Adipose tissue (tissue), 3 donors: ENCODE results near the gene GPER1. TPM values are rescaled to one million over a fixed set of nuclear protein-coding genes. Genes with fewer than 3 reads are reported as not detected.

Experiments used
- H3K27ac ChIP-seq: one replicate; pipeline ENCODE4 v1.5.1; 2013; ENCODE audit warnings: low read depth, low read length
- WGBS, 3 donors: extraction: QIAGEN DNeasy Blood & Tissue Kit; methylation state at CpG; one replicate each; pipeline ENCODE4 v1.1.7; 2013; 5-methylcytosine and 5-hydroxymethylcytosine counted together
- polyA plus RNA-seq, 3 donors: library from polyadenylated mRNA; stranded (reverse); fragments of 200-250 nt; gene quantifications; one replicate each; pipeline ENCODE4 v1.2.3, GENCODE V29; 2013
- donor health status: healthy with polysubstance abuse.
- donor health status: Bipolar disorder and iron deficiency.
- donor health status: healthy.

GPER1 gene
- polyA plus RNA-seq, 3 donors = 1.5 to 11.1 (median 9.9) TPM

- 44 to 71% (median 52%) methylated on average over 18 to 20 of the region's 20 CpGs for WGBS, 3 donors
- H3K27ac ChIP-seq = no peak overlapping the region
Observed at GRCh38 chr7:1052031-1052818, 35.7 kb upstream of the GPER1 start.

- 55 to 86% (median 63%) methylated on average over 17 of the region's 17 CpGs for WGBS, 3 donors
- H3K27ac ChIP-seq = no peak overlapping the region
Observed at GRCh38 chr7:1053002-1053411, 34.9 kb upstream of the GPER1 start.

GRCh38 chr7:1053816-1054370, 34.0 kb upstream of the GPER1 start:
- H3K27ac ChIP-seq = no peak overlapping the region
- 81 to 88% (median 82%) methylated on average over 17 of the region's 17 CpGs for WGBS, 3 donors

GRCh38 chr7:1054438-1054837, 33.5 kb upstream of the GPER1 start:
- WGBS, 3 donors = 40 to 74% (median 59%) methylated on average over 21 to 25 of the region's 25 CpGs
- no peak overlapping the region for H3K27ac ChIP-seq

- WGBS, 3 donors = 8 to 63% (median 17%) methylated on average over 31 to 32 of the region's 32 CpGs
- no peak overlapping the region for H3K27ac ChIP-seq
Observed at GRCh38 chr7:1054861-1055450, 33.0 kb upstream of the GPER1 start.

- no peak overlapping the region for H3K27ac ChIP-seq
Observed at GRCh38 chr7:1055491-1055955, 32.4 kb upstream of the GPER1 start.

GRCh38 chr7:1055956-1056784, 31.7 kb upstream of the GPER1 start:
- WGBS, 3 donors = 37 to 77% (median 46%) methylated on average over 36 of the region's 36 CpGs
- no peak overlapping the region for H3K27ac ChIP-seq

More at GRCh38 chr7:1055491-1055955, 32.4 kb upstream of the GPER1 start:
- WGBS, 3 donors = 22 to 67% (median 28%) methylated on average over 14 to 15 of the region's 15 CpGs

GRCh38 chr7:1056785-1057410, 31.0 kb upstream of the GPER1 start:
- 77 to 88% (median 84%) methylated on average over 27 of the region's 27 CpGs for WGBS, 3 donors
- H3K27ac ChIP-seq = no peak overlapping the region

GRCh38 chr7:1057416-1058291, 30.3 kb upstream of the GPER1 start:
- WGBS, 3 donors = 93 to 97% (median 96%) methylated on average over 60 to 62 of the region's 62 CpGs
- H3K27ac ChIP-seq = no peak overlapping the region

GRCh38 chr7:1058311-1058710, 29.6 kb upstream of the GPER1 start:
- H3K27ac ChIP-seq = no peak overlapping the region
- 89 to 92% (median 91%) methylated on average over 13 of the region's 13 CpGs for WGBS, 3 donors

GRCh38 chr7:1058821-1059199, 29.1 kb upstream of the GPER1 start:
- no peak overlapping the region for H3K27ac ChIP-seq
- 83 to 84% (median 84%) methylated on average over 10 of the region's 10 CpGs for WGBS, 3 donors

- no peak overlapping the region for H3K27ac ChIP-seq
- WGBS, 3 donors = 39 to 54% (median 46%) methylated on average over 33 to 54 of the region's 55 CpGs
Observed at GRCh38 chr7:1059200-1060091, 28.5 kb upstream of the GPER1 start.

GRCh38 chr7:1060315-1061072, 27.4 kb upstream of the GPER1 start:
- H3K27ac ChIP-seq = no peak overlapping the region
- WGBS, 3 donors = 31 to 43% (median 38%) methylated on average over 35 of the region's 35 CpGs

GRCh38 chr7:1061180-1061579, 26.7 kb upstream of the GPER1 start:
- 93 to 96% (median 95%) methylated on average over 9 of the region's 9 CpGs for WGBS, 3 donors
- H3K27ac ChIP-seq = no peak overlapping the region

GRCh38 chr7:1062296-1063294, 25.3 kb upstream of the GPER1 start:
- no peak overlapping the region for H3K27ac ChIP-seq
- WGBS, 3 donors = 77 to 92% (median 80%) methylated on average over 33 of the region's 33 CpGs
